ENCODE measurements around the gene DNAI1. TPM values are rescaled to one million over a fixed set of nuclear protein-coding genes. Genes with fewer than 3 reads are reported as not detected.

Gene DNAI1
- total and polyA plus RNA-seq, 2 of the 13 experiments (the other 11 are each of a cell fraction or from before 2014, with no cell fraction given) = not detected

- in situ Hi-C loops (cut with HindIII; ENCODE audit: extremely low pct_ligation_motif_present, low pct_unique_long_range_greater_than_20kb) = no loop called here
- peaks cover 14% of the 10 kb centered on the region for H3K4me1 ChIP-seq (ENCODE audit: insufficient read depth, low read length)
- H3K27ac ChIP-seq (ENCODE audit: extremely low read length, insufficient read depth, low read length) = no peak overlapping the region
- no peaks in the 10 kb centered on the region for H3K36me3 ChIP-seq (replicated peaks in 1 of 2; ENCODE audit: control insufficient read depth in 1 of 2, insufficient read depth in 2 of 2, low read length in 2 of 2)
- DNase-seq (ENCODE audit: low spot score) (no peak), ATAC-seq (no peak), FAIRE-seq (no peak)
- BruUV-seq (replicated peaks) = no TSS peak
- H3K9me3 ChIP-seq (ENCODE audit: low read length) = no peaks in the 10 kb centered on the region
- H4K20me1 ChIP-seq (ENCODE audit: insufficient read depth, low read length) = no peaks in the 10 kb centered on the region
- H3K4me3 ChIP-seq (replicated peaks in 1 of 3; ENCODE audit: insufficient read depth in 1 of 3, low read depth in 2 of 3, low read length in 3 of 3) = no peak overlapping the region
- 46% methylated on average over 2 of the region's 2 CpGs for whole genome bisulfite sequencing (ENCODE audit: low lambda C conversion rate)
- peaks cover 9 to 33% of the 10 kb centered on the region in 2 experiments; a peak in 3 of 5 replicates for H3K27me3 ChIP-seq (ENCODE audit: control insufficient read depth in 1 of 2, insufficient read depth in 2 of 2, low read length in 2 of 2)
- intact Hi-C loops (cut with micrococcal nuclease; ENCODE audit: unreplicated experiment) = no loop called here
- ChIA-PET POLR2A (no interaction called here), CTCF (ENCODE audit: low intra/inter-chr PET ratio, low total read pairs) (no interaction called here)
- no peak overlapping the region for H3K4me2 ChIP-seq (ENCODE audit: low read depth, low read length)
- H3K79me2 ChIP-seq (ENCODE audit: insufficient read depth, low read length) = no peaks in the 10 kb centered on the region
- no peak overlapping the region for H3K9ac ChIP-seq (ENCODE audit: insufficient read depth, low read depth, low read length)
- H2AFZ ChIP-seq (ENCODE audit: low read length) = no peak overlapping the region
- TF ChIP-seq ZNF318 (CRISPR knock-in tag; IDR thresholded peaks at IDR 0.05) (no peak), ZNF512B (CRISPR knock-in tag; IDR thresholded peaks at IDR 0.05; ENCODE audit: borderline replicate concordance) (no peak), FUBP1 (CRISPR knock-in tag; IDR thresholded peaks at IDR 0.05; ENCODE audit: borderline replicate concordance) (no peak), GTF2F1 (IDR thresholded peaks at IDR 0.05; ENCODE audit: low read length) (no peak)
These were observed 67.4 kb downstream of the DNAI1 start for GRCh38 chr9:34526026-34526425.

Measured in HepG2 (cell line).